K562 treated with DMSO at 1 percent for 48 hours (cell line): Measurements from ENCODE around the gene DNMT3B. TPM values are rescaled to one million over a fixed set of nuclear protein-coding genes. Genes with fewer than 3 reads are reported as not detected.

Source experiments
- total RNA-seq: library from RNA; unstranded; fragments of 300-600 nt; gene quantifications from 2 replicates; pipeline ENCODE4 v1.2.3, GENCODE V29; 2022; ENCODE audit warnings: low replicate concordance; ENCODE audit errors: extremely low read depth

DNMT3B gene
- total RNA-seq: not detected in 2 replicates

DNA sequence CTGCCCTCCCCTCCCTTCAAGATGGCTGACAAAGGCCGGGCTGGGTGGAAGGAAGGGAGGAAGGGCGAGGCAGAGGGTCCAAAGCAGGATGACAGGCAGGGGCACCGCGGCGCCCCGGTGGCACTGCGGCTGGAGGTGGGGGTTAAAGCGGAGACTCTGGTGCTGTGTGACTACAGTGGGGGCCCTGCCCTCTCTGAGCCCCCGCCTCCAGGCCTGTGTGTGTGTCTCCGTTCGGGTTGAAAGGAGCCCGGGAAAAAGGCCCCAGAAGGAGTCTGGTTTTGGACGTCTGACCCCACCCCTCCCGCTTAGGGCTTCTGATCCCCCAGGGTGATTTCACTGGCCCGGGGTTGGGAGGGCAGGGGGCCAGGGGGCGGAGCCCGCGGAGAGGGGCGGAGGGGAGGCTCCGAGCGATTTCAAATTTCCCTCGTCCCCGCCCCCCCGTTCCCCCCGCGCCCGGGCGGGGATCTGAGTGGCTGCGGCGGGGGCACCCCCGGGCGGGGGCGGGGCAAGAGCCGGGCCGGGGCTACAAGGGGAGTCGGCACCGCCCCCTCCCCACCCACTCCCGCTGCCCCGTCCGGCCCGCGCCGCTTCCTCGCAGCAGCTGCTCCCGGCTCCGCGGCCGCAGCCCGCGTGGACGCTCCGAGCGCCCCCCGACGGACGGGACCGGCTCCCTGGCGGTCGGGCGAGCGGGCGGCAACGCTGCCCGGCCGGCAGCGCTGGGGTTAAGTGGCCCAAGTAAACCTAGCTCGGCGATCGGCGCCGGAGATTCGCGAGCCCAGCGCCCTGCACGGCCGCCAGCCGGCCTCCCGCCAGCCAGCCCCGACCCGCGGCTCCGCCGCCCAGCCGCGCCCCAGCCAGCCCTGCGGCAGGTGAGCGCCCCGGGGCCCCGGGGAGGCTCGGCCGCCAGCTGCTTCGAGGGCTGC, at the start of gene DNMT3B:
DNMT3B (plus strand) TSS at position 555 of the 923 bp plus-strand sequence. CDS start 17,939 bp downstream, outside the sequence.

DNA sequence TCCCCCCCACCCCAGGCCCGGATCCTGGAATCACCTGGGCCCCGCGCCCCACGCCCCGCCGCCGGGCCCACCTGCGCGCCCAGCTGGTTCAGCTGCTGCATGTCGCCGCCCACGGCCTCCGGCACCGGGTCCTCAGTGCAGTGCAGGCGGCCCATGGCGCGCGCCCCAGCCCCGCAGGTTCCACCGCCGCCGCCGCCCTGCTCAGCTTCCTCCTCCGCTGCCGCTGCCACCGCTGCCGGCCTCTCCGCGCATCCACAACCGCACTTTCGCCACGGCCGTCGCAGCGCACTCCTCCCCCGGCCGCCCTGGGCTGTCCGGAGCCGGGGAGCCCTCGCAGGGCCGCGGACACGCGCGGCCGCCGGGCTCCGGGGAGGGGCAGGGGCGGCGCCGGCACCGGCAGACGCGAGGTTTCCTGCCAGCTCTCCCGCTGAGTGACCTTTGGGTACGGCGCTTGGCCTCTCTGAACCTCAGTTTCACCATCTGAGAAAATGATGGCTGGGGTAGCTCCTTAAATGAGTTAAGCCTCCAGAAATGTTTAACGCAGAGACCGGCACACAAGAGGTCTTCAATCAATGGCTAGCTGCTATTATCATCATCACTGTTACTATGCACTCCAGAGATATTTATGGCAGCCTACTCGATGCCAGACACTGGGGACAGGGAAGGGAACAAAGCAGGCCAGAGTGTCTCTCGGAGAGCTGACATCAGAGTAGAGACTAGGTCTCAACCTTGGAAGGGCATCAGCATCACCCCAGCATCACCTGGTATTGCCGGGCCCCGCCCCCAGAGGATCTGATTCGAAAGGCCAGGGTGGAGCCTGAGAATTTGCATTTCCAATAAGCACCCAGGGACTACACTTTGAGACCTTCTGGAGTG, 18.7 kb upstream of the DNMT3B start, which contains the start of gene COMMD7:
COMMD7 (minus strand) TSS at position 231 of the 876 bp plus-strand sequence; CDS start at position 155, 76 bp downstream.

Other genes with a start within 250 kb of the DNMT3B start
- gene NOL4L, start 177.1 kb upstream of the DNMT3B start, total RNA-seq: not detected in 2 replicates
- not detected in 2 replicates for gene C20orf203, start 88.4 kb upstream of the DNMT3B start, total RNA-seq
- gene COMMD7, start 18.9 kb upstream of the DNMT3B start, total RNA-seq: not detected in 2 replicates
- gene MAPRE1, start 57.6 kb downstream of the DNMT3B start, total RNA-seq: not detected in 2 replicates
- gene EFCAB8, start 96.5 kb downstream of the DNMT3B start, total RNA-seq: not detected in 2 replicates
- gene SUN5, start 242.0 kb downstream of the DNMT3B start, total RNA-seq: not detected in 2 replicates
- not detected in 2 replicates for gene BPIFB2, start 245.3 kb downstream of the DNMT3B start, total RNA-seq